SU-DHL-6 (cell line): Measurements from ENCODE around the gene PKN2.

Experiments
- CTCF ChIP-seq: fragments of 200-600 bp; sonication (generic); IDR thresholded peaks from one replicate; pipeline ENCODE4 v1.5.1; 2017; ENCODE audit warnings: antibody characterized with exemption, mild to moderate bottlenecking, low read length, moderate library complexity; ENCODE audit not compliant: insufficient read depth, poor library complexity, severe bottlenecking
- EZH2phosphoT487 ChIP-seq: fragments of 200-600 bp; sonication (generic), shearing (Covaris generic); conservative IDR thresholded peaks from 2 replicates; pipeline ENCODE4 v1.6.1; 2018; ENCODE audit warnings: mild to moderate bottlenecking, antibody characterized with exemption, low read length, moderate library complexity, mixed read lengths

GRCh38 chr1:88735909-88736308, 51.8 kb downstream of the PKN2 start:
- no peak for TF ChIP-seq CTCF
- TF ChIP-seq EZH2phosphoT487: no peak
